ENCODE data around the gene CAMKK1.

DNA sequence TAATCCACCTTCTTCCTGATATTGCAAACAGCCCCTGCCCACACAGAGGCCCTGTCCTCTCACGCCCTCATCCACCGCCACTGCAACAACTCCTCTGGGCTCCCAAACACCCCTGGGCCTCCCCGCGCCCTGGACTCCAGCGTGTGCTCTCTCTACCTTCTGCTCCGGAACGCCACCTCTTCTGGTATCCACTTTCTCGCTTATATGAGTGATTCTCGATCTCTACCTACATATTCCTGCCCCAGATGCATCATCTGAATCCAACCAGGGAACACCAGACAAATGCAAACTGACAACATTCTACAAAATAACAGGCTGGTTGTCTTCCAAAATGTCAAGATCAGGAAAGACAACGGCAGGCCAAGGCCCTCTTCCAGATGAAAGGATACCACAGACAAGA lies 19.0 kb downstream of the CAMKK1 start:
- TF ChIP-seq, protein P1, sequence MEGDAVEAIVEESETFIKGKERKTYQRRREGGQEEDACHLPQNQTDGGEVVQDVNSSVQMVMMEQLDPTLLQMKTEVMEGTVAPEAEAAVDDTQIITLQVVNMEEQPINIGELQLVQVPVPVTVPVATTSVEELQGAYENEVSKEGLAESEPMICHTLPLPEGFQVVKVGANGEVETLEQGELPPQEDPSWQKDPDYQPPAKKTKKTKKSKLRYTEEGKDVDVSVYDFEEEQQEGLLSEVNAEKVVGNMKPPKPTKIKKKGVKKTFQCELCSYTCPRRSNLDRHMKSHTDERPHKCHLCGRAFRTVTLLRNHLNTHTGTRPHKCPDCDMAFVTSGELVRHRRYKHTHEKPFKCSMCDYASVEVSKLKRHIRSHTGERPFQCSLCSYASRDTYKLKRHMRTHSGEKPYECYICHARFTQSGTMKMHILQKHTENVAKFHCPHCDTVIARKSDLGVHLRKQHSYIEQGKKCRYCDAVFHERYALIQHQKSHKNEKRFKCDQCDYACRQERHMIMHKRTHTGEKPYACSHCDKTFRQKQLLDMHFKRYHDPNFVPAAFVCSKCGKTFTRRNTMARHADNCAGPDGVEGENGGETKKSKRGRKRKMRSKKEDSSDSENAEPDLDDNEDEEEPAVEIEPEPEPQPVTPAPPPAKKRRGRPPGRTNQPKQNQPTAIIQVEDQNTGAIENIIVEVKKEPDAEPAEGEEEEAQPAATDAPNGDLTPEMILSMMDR (IDR thresholded peaks at IDR 0.05) = no peak
- no peak for TF ChIP-seq POLR2A (IDR thresholded peaks at IDR 0.05; ENCODE audit: low read depth)
- TF ChIP-seq POLR2AphosphoS5 (IDR thresholded peaks at IDR 0.05) = no peak
